H9 (cell line): ENCODE data around the gene TAS1R1. TPM values are rescaled to one million over a fixed set of nuclear protein-coding genes. Genes with fewer than 3 reads are reported as not detected.

Experiments used
- DNase-seq: peaks from one replicate; pipeline ENCODE4 v3.0.0-alpha.2; 2017
- H2AFZ ChIP-seq: one replicate; pipeline ENCODE4 v1.6.1; 2013; ENCODE audit warnings: mild to moderate bottlenecking, low read length, control low read depth, moderate library complexity
- H2AK5ac ChIP-seq: 2 replicates; pipeline ENCODE4 v1.6.1; 2013; ENCODE audit warnings: low read length, control low read depth, mixed read lengths; ENCODE audit not compliant: insufficient read length
- H2BK120ac ChIP-seq: one replicate; pipeline ENCODE4 v1.6.1; 2013; ENCODE audit warnings: low read depth, mild to moderate bottlenecking, low read length, control low read depth, inconsistent platforms; ENCODE audit not compliant: poor library complexity, severe bottlenecking
- H2BK12ac ChIP-seq: 2 replicates; pipeline ENCODE4 v1.6.1; 2013; ENCODE audit warnings: low read length, control low read depth, mixed read lengths, low read depth; ENCODE audit not compliant: insufficient read length
- H2BK15ac ChIP-seq: 2 replicates; pipeline ENCODE4 v1.6.1; 2013; ENCODE audit warnings: low read depth, low read length, control low read depth
- H2BK20ac ChIP-seq: one replicate; pipeline ENCODE4 v1.6.1; 2013; ENCODE audit warnings: low read depth, mild to moderate bottlenecking, low read length, control low read depth, inconsistent platforms; ENCODE audit not compliant: poor library complexity, severe bottlenecking
- H2BK5ac ChIP-seq: 2 replicates; pipeline ENCODE4 v1.6.1; 2013; ENCODE audit warnings: low read length, control low read depth, mixed read lengths; ENCODE audit not compliant: insufficient read length
- H3K14ac ChIP-seq: 2 replicates; pipeline ENCODE4 v1.6.1; 2013; ENCODE audit warnings: low read length, control low read depth; ENCODE audit not compliant: insufficient read depth
- H3K18ac ChIP-seq: 2 replicates; pipeline ENCODE4 v1.6.1; 2013; ENCODE audit warnings: low read depth, mild to moderate bottlenecking, mixed read lengths, low read length, control low read depth; ENCODE audit not compliant: insufficient read length
- H3K23ac ChIP-seq: 2 replicates; pipeline ENCODE4 v1.6.1; 2013; ENCODE audit warnings: low read length, control low read depth, mixed read lengths, low read depth; ENCODE audit not compliant: insufficient read length
- H3K23me2 ChIP-seq: 2 replicates; pipeline ENCODE4 v1.6.1; 2013; ENCODE audit warnings: low read depth, mild to moderate bottlenecking, mixed read lengths, low read length, control low read depth; ENCODE audit not compliant: insufficient read length, poor library complexity, severe bottlenecking
- H3K27ac ChIP-seq: 2 replicates; pipeline ENCODE4 v1.5.1; 2013; ENCODE audit warnings: low read length, control low read depth, mixed read lengths, low read depth; ENCODE audit not compliant: insufficient read length
- H3K27me3 ChIP-seq: 2 replicates; pipeline ENCODE4 v1.6.1; 2013; ENCODE audit warnings: low read length, control low read depth, inconsistent platforms; ENCODE audit not compliant: insufficient read depth
- H3K4ac ChIP-seq: 2 replicates; pipeline ENCODE4 v1.6.1; 2013; ENCODE audit warnings: low read depth, mild to moderate bottlenecking, control low read depth, inconsistent platforms, low read length, moderate library complexity
- H3K4me1 ChIP-seq: 2 replicates; pipeline ENCODE4 v1.6.1; 2013; ENCODE audit warnings: low read length, control low read depth, inconsistent platforms; ENCODE audit not compliant: insufficient read depth
- H3K4me2 ChIP-seq: 2 replicates; pipeline ENCODE4 v1.6.1; 2013; ENCODE audit warnings: low read length, control low read depth, mixed read lengths; ENCODE audit not compliant: insufficient read length, insufficient read depth
- H3K56ac ChIP-seq: 2 replicates; pipeline ENCODE4 v1.6.1; 2013; ENCODE audit warnings: low read depth, mild to moderate bottlenecking, mixed read lengths, low read length, control low read depth; ENCODE audit not compliant: insufficient read length
- H3K79me1 ChIP-seq: 2 replicates; pipeline ENCODE4 v1.6.1; 2013; ENCODE audit warnings: low read depth, mild to moderate bottlenecking, moderate library complexity, low read length, control low read depth, inconsistent platforms; ENCODE audit not compliant: insufficient read depth, poor library complexity, severe bottlenecking
- H3K79me2 ChIP-seq: 2 replicates; pipeline ENCODE4 v1.6.1; 2013; ENCODE audit warnings: low read length, control low read depth, inconsistent platforms; ENCODE audit not compliant: insufficient read depth
- H3K9ac ChIP-seq: 2 replicates; pipeline ENCODE4 v1.6.1; 2013; ENCODE audit warnings: low read length, control low read depth, mixed read lengths; ENCODE audit not compliant: insufficient read length; ENCODE audit errors: extremely low read depth
- H3K9me3 ChIP-seq: one replicate; pipeline ENCODE4 v1.6.1; 2013; ENCODE audit warnings: low read depth, low read length, inconsistent platforms; ENCODE audit not compliant: control insufficient read depth
- H3T11ph ChIP-seq: one replicate; pipeline ENCODE4 v1.6.1; 2013; ENCODE audit warnings: mild to moderate bottlenecking, low read length, control low read depth, inconsistent platforms
- H4K20me1 ChIP-seq: one replicate; pipeline ENCODE4 v1.6.1; 2013; ENCODE audit not compliant: control insufficient read depth, insufficient read length, insufficient read depth
- H4K5ac ChIP-seq: 2 replicates; pipeline ENCODE4 v1.6.1; 2013; ENCODE audit warnings: low read depth, mild to moderate bottlenecking, mixed read lengths, low read length, control low read depth; ENCODE audit not compliant: insufficient read length
- H4K8ac ChIP-seq: replicated peaks from 2 replicates; pipeline ENCODE4 v1.6.1; 2013; ENCODE audit warnings: low read length, control low read depth, mixed read lengths, low read depth; ENCODE audit not compliant: insufficient read length
- H4K91ac ChIP-seq: 2 replicates; pipeline ENCODE4 v1.6.1; 2013; ENCODE audit warnings: low read depth, mild to moderate bottlenecking, moderate library complexity, mixed read lengths, low read length, control low read depth; ENCODE audit not compliant: insufficient read length
- H3K27ac Mint-ChIP-seq, 3 experiments: 2 replicates in 2 of 3; 3 replicates in 1 of 3; pipeline ENCODE4 v1.8.0; 2020 to 2021; ENCODE audit warnings: mixed read lengths in 3 of 3, mild to moderate bottlenecking in 1 of 3, moderate library complexity in 1 of 3
- H3K27me3 Mint-ChIP-seq: 2 replicates; pipeline ENCODE4 v1.8.0; 2021; ENCODE audit warnings: low read depth, mild to moderate bottlenecking, moderate library complexity, mixed read lengths
- H3K36me3 Mint-ChIP-seq, 3 experiments: 2 replicates in 2 of 3; 3 replicates in 1 of 3; pipeline ENCODE4 v1.8.0; 2020 to 2021; ENCODE audit warnings: low read depth in 3 of 3, mixed read lengths in 3 of 3; ENCODE audit not compliant: insufficient read depth in 1 of 3
- H3K4me1 Mint-ChIP-seq, 2 experiments: 2 replicates each; pipeline ENCODE4 v1.8.0; 2020; ENCODE audit warnings: mixed read lengths in 2 of 2
- H3K4me3 Mint-ChIP-seq, 2 experiments: 2 replicates in 1 of 2; 3 replicates in 1 of 2; pipeline ENCODE4 v1.8.0; 2020 to 2021; ENCODE audit warnings: mild to moderate bottlenecking in 2 of 2, mixed read lengths in 2 of 2, moderate library complexity in 1 of 2
- H3K9me3 Mint-ChIP-seq, 2 experiments: 2 replicates in 1 of 2; 3 replicates in 1 of 2; pipeline ENCODE4 v1.8.0; 2020; ENCODE audit warnings: mild to moderate bottlenecking in 2 of 2, mixed read lengths in 2 of 2, moderate library complexity in 1 of 2
- WGBS: extraction: QIAGEN DNeasy Blood & Tissue Kit; methylation state at CpG from one replicate; pipeline ENCODE4 v1.1.7; 2013; ENCODE audit warnings: missing lambda C conversion rate, low lambda C conversion rate, mixed read lengths; ENCODE audit not compliant: insufficient read length; ENCODE audit errors: extremely low coverage; 5-methylcytosine and 5-hydroxymethylcytosine counted together
- total RNA-seq: library from RNA; stranded (reverse); gene quantifications from 2 replicates; pipeline ENCODE4 v1.2.1, GENCODE V29; 2021
- TF ChIP-seq, protein P1 (sequence below): fragments of 200-600 bp; sonication (generic); conservative IDR thresholded peaks from 3 replicates; pipeline ENCODE4 v1.8.0; 2021; ENCODE audit warnings: antibody characterized with exemption, mild to moderate bottlenecking

TAS1R1 gene
- total RNA-seq, 1 experiment from 2014 or later: not detected

DNA sequence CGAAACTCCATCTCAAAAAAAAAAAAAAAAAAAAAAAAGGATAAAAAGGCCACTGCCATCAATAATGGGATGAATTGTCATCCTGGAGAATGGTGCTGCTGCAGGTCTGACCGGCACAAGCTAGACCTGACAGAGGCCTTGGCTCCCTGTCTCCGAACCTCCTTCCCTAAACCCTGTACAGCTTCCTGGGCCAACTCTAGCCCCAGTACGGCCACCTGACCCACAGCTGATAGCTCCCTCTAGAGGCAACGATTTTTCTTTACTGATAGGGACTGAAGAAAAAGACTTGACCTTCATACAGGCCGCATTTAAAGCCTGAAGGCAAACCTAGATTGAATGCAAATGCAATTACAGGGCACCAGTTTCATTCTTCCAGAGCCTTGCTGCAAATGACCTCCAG is 31.5 kb upstream of the TAS1R1 start:
- peaks cover 19 to 40% (median 33%) of the 10 kb centered on the region in 3 experiments; a peak in 6 of 7 replicates for H3K36me3 Mint-ChIP-seq
- TF ChIP-seq, protein P1, sequence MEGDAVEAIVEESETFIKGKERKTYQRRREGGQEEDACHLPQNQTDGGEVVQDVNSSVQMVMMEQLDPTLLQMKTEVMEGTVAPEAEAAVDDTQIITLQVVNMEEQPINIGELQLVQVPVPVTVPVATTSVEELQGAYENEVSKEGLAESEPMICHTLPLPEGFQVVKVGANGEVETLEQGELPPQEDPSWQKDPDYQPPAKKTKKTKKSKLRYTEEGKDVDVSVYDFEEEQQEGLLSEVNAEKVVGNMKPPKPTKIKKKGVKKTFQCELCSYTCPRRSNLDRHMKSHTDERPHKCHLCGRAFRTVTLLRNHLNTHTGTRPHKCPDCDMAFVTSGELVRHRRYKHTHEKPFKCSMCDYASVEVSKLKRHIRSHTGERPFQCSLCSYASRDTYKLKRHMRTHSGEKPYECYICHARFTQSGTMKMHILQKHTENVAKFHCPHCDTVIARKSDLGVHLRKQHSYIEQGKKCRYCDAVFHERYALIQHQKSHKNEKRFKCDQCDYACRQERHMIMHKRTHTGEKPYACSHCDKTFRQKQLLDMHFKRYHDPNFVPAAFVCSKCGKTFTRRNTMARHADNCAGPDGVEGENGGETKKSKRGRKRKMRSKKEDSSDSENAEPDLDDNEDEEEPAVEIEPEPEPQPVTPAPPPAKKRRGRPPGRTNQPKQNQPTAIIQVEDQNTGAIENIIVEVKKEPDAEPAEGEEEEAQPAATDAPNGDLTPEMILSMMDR: peak; percentile 82

More for the DNA sequence above, 31.5 kb upstream of the TAS1R1 start:
- no peak overlapping the region for H2BK20ac ChIP-seq
- no peak overlapping the region for H4K8ac ChIP-seq
- H2BK12ac ChIP-seq: no peak overlapping the region
- no peak overlapping the region for H3K4ac ChIP-seq
- no peak overlapping the region for H2AFZ ChIP-seq
- H3K27ac ChIP-seq: no peak overlapping the region
- H4K5ac ChIP-seq: no peak overlapping the region
- H3K14ac ChIP-seq: no peak overlapping the region
- no peaks in the 10 kb centered on the region for H3K9me3 ChIP-seq
- H3K4me2 ChIP-seq: no peak overlapping the region
- H3K79me1 ChIP-seq: no peaks in the 10 kb centered on the region
- no peak overlapping the region for H3K56ac ChIP-seq
- no CpG with 5 or more reads among the region's 6 CpGs for WGBS
- H3K18ac ChIP-seq: no peak overlapping the region
- no peak overlapping the region for H3K23ac ChIP-seq
- H3K27ac Mint-ChIP-seq: peak overlapping the region in 1 of 3 experiments; percentile 84; a peak in 4 of 7 replicates
- no peak overlapping the region for H3K9ac ChIP-seq
- H3K23me2 ChIP-seq: no peaks in the 10 kb centered on the region
- H3K79me2 ChIP-seq: no peaks in the 10 kb centered on the region
- no peak overlapping the region for H2BK15ac ChIP-seq
- no peaks in the 10 kb centered on the region for H3K9me3 Mint-ChIP-seq
- H3K27me3 Mint-ChIP-seq: no peaks in the 10 kb centered on the region
- no peak overlapping the region for H2BK5ac ChIP-seq
- H4K20me1 ChIP-seq: no peaks in the 10 kb centered on the region
- H3K4me3 Mint-ChIP-seq: no peak overlapping the region
- no peaks in the 10 kb centered on the region for H3K4me1 ChIP-seq
- no peak overlapping the region for H2AK5ac ChIP-seq
- DNase-seq: peak; percentile 70
- H3T11ph ChIP-seq: no peak overlapping the region
- H3K4me1 Mint-ChIP-seq: peaks cover 27 to 28% of the 10 kb centered on the region in 2 experiments
- H3K27me3 ChIP-seq: no peaks in the 10 kb centered on the region
- H4K91ac ChIP-seq: no peak overlapping the region
- no peak overlapping the region for H2BK120ac ChIP-seq
